Pancreas (tissue), 10 donors: ENCODE results near the gene PHLDB2. TPM values are rescaled to one million over a fixed set of nuclear protein-coding genes. Genes with fewer than 3 reads are reported as not detected.

ENCODE experiments used
- ATAC-seq, 4 donors: fragments of 200-7000 bp; cut with Tn5 transposase; one replicate each; pipeline versions ENCODE4 v1.8.0 to v1.9.1; 2020; ENCODE audit warnings: mild to moderate bottlenecking in 4 of 4, moderate library complexity in 4 of 4
- DNase-seq, 6 donors: peaks; one replicate each; pipeline ENCODE4 v3.0.0-alpha.2; 2020
- FAIRE-seq: peaks from 2 replicates; lab custom pipeline; 2012; peaks lifted over from hg19 to GRCh38; lab: Jason Lieb, UNC
- H3K27ac ChIP-seq, 4 donors: fragments of 200-600 bp; sonication (generic); 1 replicate in 3 of 4; 2 replicates in 1 of 4; pipeline versions ENCODE4 v1.5.0 to v1.8.0; 2020
- H3K27me3 ChIP-seq, 4 donors: fragments of 200-600 bp; one replicate each; pipeline ENCODE4 v1.8.0; 2021
- H3K36me3 ChIP-seq, 3 donors: fragments of 200-600 bp; sonication (generic) in 1 of 3; one replicate each; pipeline versions ENCODE4 v1.5.0 to v1.8.0; 2020 to 2021
- H3K4me1 ChIP-seq, 3 donors: fragments of 200-600 bp; one replicate each; pipeline ENCODE4 v1.8.0; 2021
- H3K4me3 ChIP-seq, 4 donors: fragments of 200-600 bp; sonication (generic) in 2 of 4; one replicate each; pipeline versions ENCODE4 v1.5.0 to v1.8.0; 2020 to 2021
- H3K9me3 ChIP-seq, 4 donors: fragments of 200-600 bp; one replicate each; pipeline ENCODE4 v1.8.0; 2021
- WGBS, 2 donors: extraction: QIAGEN DNeasy Blood & Tissue Kit; methylation state at CpG; one replicate each; pipeline ENCODE4 v1.1.7; 2013; 5-methylcytosine and 5-hydroxymethylcytosine counted together
- intact Hi-C, 3 donors: fragments of 100-400 bp; cut with DNase I; formaldehyde crosslinking; loops; one replicate each; pipeline versions ENCODE4 v1.11.1 to v1.14.2; 2022
- polyA plus RNA-seq, 2 donors: library from polyadenylated mRNA; stranded (reverse); fragments of 200-250 nt; gene quantifications; one replicate each; pipeline ENCODE4 v1.2.3, GENCODE V29; 2013
- total RNA-seq, 6 donors: library from RNA; stranded (reverse); fragmentation: NEBNext Ultra II Directional in 4 of 6; extraction: Animal tissue kit (Norgen Biotek cat#: 25700) in 4 of 6; gene quantifications; one replicate each; pipeline versions ENCODE4 v1.2.1 to v1.2.4, GENCODE V29; 2021 to 2023
- TF ChIP-seq, protein P1 (sequence below), 4 donors: fragments of 200-600 bp; sonication (generic) in 3 of 4; IDR thresholded peaks; one replicate each; pipeline versions ENCODE4 v1.5.0 to v1.8.0; 2021; ENCODE audit warnings: antibody characterized with exemption in 4 of 4
- donor health status: healthy with polysubstance abuse.
- donor health status: DM: no; HTN: no; CAD: no; lungs with moderate emphysema.
- donor health status: DM: no; HTN: no; CAD: no.
- donor health status: control.
- donor health status: control.
- donor health status: Bipolar disorder and iron deficiency.
- donor health status: DM: yes; HTN: yes; CAD: no.
- donor health status: DM: no; HTN: no; CAD: no.
- donor health status: DM: no; HTN: no; CAD: no.
- donor health status: DM: yes; HTN: yes; CAD: no.

Gene PHLDB2
- total and polyA plus RNA-seq, 8 donors: 10.8 to 36.7 (median 15.1) TPM

GRCh38 chr3:111856501-111856900, 2.6 kb upstream of the PHLDB2 start:
- peaks cover 6 to 11% (median 10%) of the 10 kb centered on the region in 3 donors for H3K4me1 ChIP-seq
- no peak overlapping the region for H3K27ac ChIP-seq
- intact Hi-C loops: loop anchor here in 1 of 3 donors (5.0 kb wide), 1 partner anchor 139 kb away; no protein-coding TSS in a partner anchor
- no peaks in the 10 kb centered on the region for H3K36me3 ChIP-seq
- DNase-seq: no peak
- WGBS, 2 donors: 94 to 96% methylated on average over 3 of the region's 3 CpGs
- TF ChIP-seq, protein P1, sequence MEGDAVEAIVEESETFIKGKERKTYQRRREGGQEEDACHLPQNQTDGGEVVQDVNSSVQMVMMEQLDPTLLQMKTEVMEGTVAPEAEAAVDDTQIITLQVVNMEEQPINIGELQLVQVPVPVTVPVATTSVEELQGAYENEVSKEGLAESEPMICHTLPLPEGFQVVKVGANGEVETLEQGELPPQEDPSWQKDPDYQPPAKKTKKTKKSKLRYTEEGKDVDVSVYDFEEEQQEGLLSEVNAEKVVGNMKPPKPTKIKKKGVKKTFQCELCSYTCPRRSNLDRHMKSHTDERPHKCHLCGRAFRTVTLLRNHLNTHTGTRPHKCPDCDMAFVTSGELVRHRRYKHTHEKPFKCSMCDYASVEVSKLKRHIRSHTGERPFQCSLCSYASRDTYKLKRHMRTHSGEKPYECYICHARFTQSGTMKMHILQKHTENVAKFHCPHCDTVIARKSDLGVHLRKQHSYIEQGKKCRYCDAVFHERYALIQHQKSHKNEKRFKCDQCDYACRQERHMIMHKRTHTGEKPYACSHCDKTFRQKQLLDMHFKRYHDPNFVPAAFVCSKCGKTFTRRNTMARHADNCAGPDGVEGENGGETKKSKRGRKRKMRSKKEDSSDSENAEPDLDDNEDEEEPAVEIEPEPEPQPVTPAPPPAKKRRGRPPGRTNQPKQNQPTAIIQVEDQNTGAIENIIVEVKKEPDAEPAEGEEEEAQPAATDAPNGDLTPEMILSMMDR (IDR thresholded peaks at IDR 0.05): no peak
- no peaks in the 10 kb centered on the region for H3K9me3 ChIP-seq
- H3K4me3 ChIP-seq: no peak overlapping the region
- ATAC-seq: no peak
- H3K27me3 ChIP-seq: no peaks in the 10 kb centered on the region
- no peak for FAIRE-seq

- no peak for FAIRE-seq
- H3K36me3 ChIP-seq: no peaks in the 10 kb centered on the region
- H3K27ac ChIP-seq: no peak overlapping the region
- no peak for DNase-seq
- intact Hi-C loops: loop anchor here in 1 of 3 donors (5.0 kb wide), 1 partner anchor 140 kb away; no protein-coding TSS in a partner anchor
- TF ChIP-seq, protein P1 (IDR thresholded peaks at IDR 0.05): no peak
- no peak for ATAC-seq
- no peak overlapping the region for H3K4me3 ChIP-seq
- 76 to 77% methylated on average over 6 of the region's 6 CpGs for WGBS, 2 donors
- no peaks in the 10 kb centered on the region for H3K27me3 ChIP-seq
- peaks cover 6 to 11% (median 10%) of the 10 kb centered on the region in 3 donors for H3K4me1 ChIP-seq
- H3K9me3 ChIP-seq: no peaks in the 10 kb centered on the region
Observed at GRCh38 chr3:111857474-111857873, 1.6 kb upstream of the PHLDB2 start.

DNA sequence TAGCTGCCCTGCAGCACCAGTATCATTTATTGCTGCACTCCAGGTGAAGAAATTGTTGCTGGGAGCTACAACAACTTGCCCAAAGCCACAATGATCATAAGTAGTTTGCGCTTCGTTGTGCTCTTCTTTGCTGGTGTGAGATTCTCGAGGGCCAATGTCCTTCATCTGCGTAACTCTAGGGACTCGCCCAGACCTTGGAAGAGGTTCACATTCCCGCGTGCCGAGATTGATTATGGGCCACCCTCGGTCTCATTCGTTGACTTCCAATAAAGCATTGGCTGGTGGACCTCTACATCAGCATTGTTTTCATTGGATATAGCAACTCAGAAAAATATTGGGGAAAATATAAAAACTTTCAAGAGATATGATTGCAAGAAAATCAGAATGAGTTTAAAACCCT, 423 bp upstream of the PHLDB2 start:
- Histone ChIP-seq H3K27ac (peak overlapping the region in 2 of 4 donors; percentile 75 to 87), H3K27me3 (no peaks in the 10 kb centered on the region), H3K36me3 (no peaks in the 10 kb centered on the region), H3K9me3 (no peaks in the 10 kb centered on the region), H3K4me3 (peak overlapping the region in 3 of 4 donors; percentile 56 to 69 (median 64)), H3K4me1 (peaks cover 8 to 11% (median 11%) of the 10 kb centered on the region in 3 donors)
- FAIRE-seq: no peak
- ATAC-seq: no peak
- WGBS, 2 donors: 41 to 43% methylated on average over 10 of the region's 10 CpGs
- TF ChIP-seq, protein P1 (IDR thresholded peaks at IDR 0.05): no peak
- DNase-seq: no peak
- intact Hi-C loops: loop anchor here in 1 of 3 donors (5.0 kb wide), 1 partner anchor 141 kb away; no protein-coding TSS in a partner anchor

DNA sequence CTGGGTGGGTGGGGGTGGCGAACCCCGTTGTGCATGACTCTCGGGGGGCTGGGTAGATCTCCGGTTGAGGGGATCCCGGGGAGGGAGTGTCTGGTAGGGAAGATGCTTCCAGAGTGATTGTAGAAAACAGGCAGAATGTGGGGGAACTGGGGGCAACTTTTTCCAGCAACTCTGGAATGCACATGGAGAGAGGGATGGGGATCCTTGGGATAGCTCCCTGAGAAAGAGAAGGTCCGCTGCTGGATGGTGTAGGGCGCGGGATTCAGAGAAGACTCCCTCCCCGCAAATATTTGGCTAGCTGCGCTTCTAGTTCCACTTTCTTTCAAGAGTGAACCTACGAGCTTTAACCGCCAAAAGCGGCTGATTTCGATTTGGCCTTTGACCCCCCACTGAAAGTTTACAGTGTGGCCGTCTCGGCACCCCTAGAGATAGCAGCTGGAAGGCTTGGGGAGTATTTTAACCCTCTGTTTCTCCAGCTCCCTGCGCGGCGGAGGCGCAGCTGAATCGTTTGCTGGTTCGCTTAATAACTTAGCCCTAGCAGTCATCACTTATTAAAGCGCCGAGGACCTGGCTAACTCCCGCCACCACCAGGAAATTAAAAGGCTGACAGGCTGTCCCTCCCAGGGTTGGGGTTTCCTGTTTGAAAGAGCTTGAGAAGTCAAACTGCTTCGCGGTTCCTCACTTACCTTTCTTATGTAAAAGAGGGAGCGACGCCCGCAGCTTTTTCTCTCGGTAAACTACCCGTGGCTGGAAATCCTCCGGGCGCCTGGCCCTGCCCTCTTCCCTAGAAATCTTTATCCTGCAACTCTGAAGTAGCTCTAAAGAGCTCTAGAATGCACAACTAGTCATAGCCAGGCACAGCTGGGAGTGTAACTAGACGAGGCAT, 1.2 kb downstream of the PHLDB2 start:
- 0% methylated on average over 35 of the region's 35 CpGs for WGBS, 2 donors

More for the DNA sequence above, 1.2 kb downstream of the PHLDB2 start:
- FAIRE-seq (no peak), ATAC-seq (peak; percentile 83 to 91 (median 86)), DNase-seq (peak; percentile 54 to 80 (median 67))
- peak overlapping the region; percentile 56 to 69 (median 60) for H3K4me3 ChIP-seq
- H3K27ac ChIP-seq: peak overlapping the region; percentile 54 to 87 (median 80)
- H3K36me3 ChIP-seq: no peaks in the 10 kb centered on the region
- peaks cover 14 to 27% (median 17%) of the 10 kb centered on the region in 3 donors for H3K4me1 ChIP-seq
- H3K9me3 ChIP-seq: peaks cover 0 to 3% (median 0%) of the 10 kb centered on the region in 4 donors
- intact Hi-C loops: loop anchor here in 2 of 3 donors (5.0 to 10.0 kb wide), 2 partner anchors 143 to 145 kb away; no protein-coding TSS in a partner anchor
- TF ChIP-seq, protein P1 (IDR thresholded peaks at IDR 0.05): peak; percentile 9 to 41 (median 37)
- no peaks in the 10 kb centered on the region for H3K27me3 ChIP-seq
